ENCODE data around the gene KCNN1.
"Not testable (repeated sequence)": the region's sequence is repeated elsewhere in the genome, so short reads cannot be mapped to it uniquely, and the experiment has no call there.

The KCNN1 gene

DNA sequence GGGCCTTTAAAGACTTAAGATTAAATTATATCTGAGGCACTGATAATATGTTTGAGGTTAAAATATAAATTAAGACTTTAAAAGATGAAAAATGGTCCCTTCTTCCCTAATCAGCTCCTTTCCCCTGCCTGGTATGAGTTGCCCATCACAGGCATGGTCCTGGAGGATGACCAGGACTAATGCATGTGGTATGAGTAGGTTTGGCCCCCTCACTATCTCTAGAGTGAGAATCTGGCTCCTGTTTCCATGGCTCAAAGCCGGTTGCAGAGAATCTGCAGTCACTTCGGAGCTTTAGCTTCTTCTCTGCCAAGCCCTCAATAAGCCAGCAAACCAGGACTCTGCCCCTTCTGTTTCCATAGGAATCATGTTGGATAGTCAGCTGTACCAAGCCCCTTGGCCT, 65.2 kb downstream of the KCNN1 start:
- not testable (repeated sequence) for DNase-seq

DNA sequence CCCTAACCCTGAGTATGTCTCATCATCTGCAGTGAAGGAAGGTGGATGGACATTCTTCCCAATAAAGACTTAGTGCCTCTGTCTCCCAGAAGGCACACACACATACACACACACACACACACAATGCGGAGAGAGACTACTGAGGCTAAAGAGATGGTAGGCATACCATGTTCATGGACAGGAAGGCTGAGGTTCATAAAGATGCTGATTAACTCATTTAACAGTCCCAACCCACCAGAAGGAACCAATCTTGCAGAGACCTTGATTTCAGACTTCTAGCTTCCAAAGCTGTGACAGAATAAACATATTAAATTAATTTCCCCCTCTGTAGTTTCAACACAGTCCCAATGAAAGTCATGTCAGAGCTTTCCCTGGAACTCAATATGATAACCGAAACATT, 74.1 kb downstream of the KCNN1 start:
- DNase-seq = no peak

GRCh38 chr19:18043676-18044075, 76.8 kb downstream of the KCNN1 start:
- DNase-seq = no peak

GRCh38 chr19:18044825-18045304, 78.0 kb downstream of the KCNN1 start:
- DNase-seq = no peak

DNA sequence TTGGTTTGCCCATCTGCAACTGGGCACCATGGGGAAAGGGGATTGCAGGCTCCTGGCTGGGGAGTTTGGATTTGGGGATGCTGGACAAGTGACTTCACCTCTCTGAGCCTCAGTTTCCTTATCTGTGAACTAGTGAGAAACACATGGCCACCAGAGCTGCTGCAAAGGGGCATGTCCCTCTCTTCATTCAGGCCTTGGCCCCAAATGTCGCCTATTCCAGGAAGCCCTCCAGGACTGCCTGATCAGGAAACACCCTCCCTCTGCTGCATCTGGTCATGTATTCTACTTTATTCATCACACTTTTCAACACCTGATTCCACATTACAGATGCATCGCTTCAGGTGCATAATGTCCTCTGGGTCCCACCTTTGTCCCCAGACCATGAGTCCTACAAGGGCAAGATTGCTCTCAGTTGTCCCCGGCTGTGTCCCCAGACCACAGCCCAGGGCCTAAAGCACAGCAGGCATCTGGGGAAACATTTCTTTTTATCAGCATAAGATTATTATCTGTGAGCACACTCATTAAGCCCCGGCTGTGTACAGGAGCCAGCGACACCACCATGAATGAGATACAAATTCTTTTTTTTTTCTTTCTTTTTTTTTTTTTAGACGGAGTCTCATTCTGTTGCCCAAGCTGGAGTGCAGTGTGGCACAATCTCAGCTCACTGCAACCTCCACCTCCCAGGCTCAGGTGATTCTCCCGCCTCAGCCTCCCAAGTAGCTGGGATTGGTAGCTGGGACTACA, 78.6 kb downstream of the KCNN1 start:
- DNase-seq = no peak

DNA sequence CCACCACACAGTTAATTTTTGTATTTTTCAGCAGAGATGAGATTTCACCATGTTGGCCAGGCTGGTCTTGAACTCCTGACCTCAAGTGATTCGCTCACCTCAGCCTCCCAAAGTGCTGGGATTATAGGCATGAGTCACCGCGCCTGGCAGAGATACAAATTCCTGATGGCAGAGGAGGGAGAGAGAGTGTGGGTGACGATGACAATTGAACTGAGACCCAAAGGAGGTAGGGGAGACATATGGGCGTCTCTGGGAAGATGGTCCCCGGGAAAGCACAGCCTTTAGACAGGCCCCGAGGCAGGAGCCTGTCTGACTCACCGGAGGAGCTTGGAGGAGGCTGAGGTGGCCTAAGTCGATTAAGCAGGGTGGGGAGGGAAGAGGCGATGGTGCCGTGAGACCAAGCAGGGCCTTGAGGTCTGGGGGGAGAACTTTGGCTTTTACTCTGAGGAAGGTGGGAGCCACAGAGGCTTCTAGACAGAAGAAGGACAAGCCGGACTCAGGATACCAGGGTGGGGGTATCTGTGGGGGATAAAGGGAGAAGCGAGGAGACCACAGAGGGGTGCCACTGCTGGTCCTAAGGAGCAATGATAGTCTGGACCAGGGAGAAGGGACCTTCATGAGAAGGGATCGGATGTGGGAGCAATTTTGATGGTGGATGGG, 79.3 kb downstream of the KCNN1 start:
- DNase-seq = peak; percentile 75

DNA sequence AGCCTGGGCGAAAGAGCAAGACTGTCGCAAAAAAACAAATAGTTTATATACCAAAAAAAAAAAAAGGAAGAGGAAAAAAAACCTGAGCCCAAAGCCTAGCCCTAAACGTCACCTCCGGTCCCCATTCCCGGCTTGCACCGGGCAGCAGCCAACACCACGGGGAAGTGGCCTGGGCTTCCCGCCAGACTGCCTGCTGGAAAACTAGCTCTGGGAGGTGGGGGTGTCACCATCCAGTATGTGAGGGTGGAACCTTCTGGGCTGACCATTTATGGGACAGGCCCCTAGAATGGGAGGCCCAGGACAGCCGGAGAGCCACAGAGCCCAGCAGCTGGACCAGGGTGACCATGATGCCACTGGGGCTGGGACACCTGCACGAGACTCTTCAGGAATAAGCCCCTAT, 82.5 kb downstream of the KCNN1 start:
- DNase-seq = no peak
